Right lobe of liver (tissue), 6 donors: ENCODE measurements around the gene TPPP3. TPM values are rescaled to one million over a fixed set of nuclear protein-coding genes. Genes with fewer than 3 reads are reported as not detected.
A peak's percentile ranks its signal among the peaks of the same experiment; 100 is the strongest.
"Not testable (repeated sequence)": the region's sequence is repeated elsewhere in the genome, so short reads cannot be mapped to it uniquely, and the experiment has no call there.

Source experiments
- ATAC-seq, 4 donors: fragments of 200-7000 bp; cut with Tn5 transposase; one replicate each; pipeline ENCODE4 v1.9.1; 2020; ENCODE audit warnings: mild to moderate bottlenecking in 4 of 4, moderate library complexity in 4 of 4
- DNase-seq, 3 donors: peaks; one replicate each; pipeline ENCODE4 v3.0.0-alpha.2; 2020
- H3K27ac ChIP-seq, 3 donors: fragments of 200-600 bp; one replicate each; pipeline ENCODE4 v1.8.0; 2022
- H3K27me3 ChIP-seq, 2 donors: fragments of 200-600 bp; one replicate each; pipeline ENCODE4 v1.8.0; 2022
- H3K36me3 ChIP-seq, 4 donors: fragments of 200-600 bp; sonication (generic) in 1 of 4; one replicate each; pipeline versions ENCODE4 v1.5.1 to v1.8.0; 2017 to 2022; ENCODE audit warnings: control low read depth in 1 of 4
- H3K4me1 ChIP-seq, 4 donors: fragments of 200-600 bp; sonication (generic) in 1 of 4; one replicate each; pipeline versions ENCODE4 v1.5.1 to v1.8.0; 2017 to 2022; ENCODE audit warnings: control low read depth in 1 of 4
- H3K4me3 ChIP-seq, 3 donors: fragments of 200-600 bp; one replicate each; pipeline ENCODE4 v1.8.0; 2022
- H3K9me3 ChIP-seq, 4 donors: fragments of 200-600 bp; sonication (generic) in 1 of 4; one replicate each; pipeline versions ENCODE4 v1.5.1 to v1.8.0; 2017 to 2022; ENCODE audit warnings: control low read depth in 1 of 4
- CTCF ChIP-seq, 4 donors: fragments of 200-600 bp in 3 of 4; fragments of 450-650 bp in 1 of 4; IDR thresholded peaks; one replicate each; pipeline versions ENCODE4 v1.5.1 to v1.8.0; 2016 to 2022; ENCODE audit warnings: antibody characterized with exemption in 4 of 4, mild to moderate bottlenecking in 2 of 4
- POLR2A ChIP-seq: fragments of 450-650 bp; IDR thresholded peaks from one replicate; pipeline ENCODE4 v1.6.1; 2017; ENCODE audit warnings: antibody characterized with exemption, mild to moderate bottlenecking
- WGBS: methylation state at CpG from one replicate; pipeline ENCODE4 v1.1.6; 2018; ENCODE audit warnings: low coverage, low lambda C conversion rate; ENCODE audit not compliant: insufficient coverage; ENCODE audit errors: missing lambda C conversion rate; 5-methylcytosine and 5-hydroxymethylcytosine counted together
- intact Hi-C, 2 donors: fragments of 100-400 bp; cut with DNase I; formaldehyde crosslinking; loops; one replicate each; pipeline versions ENCODE4 v1.11.2 to v1.14.1; 2022
- total RNA-seq, 6 experiments: library from RNA; depleted of rRNA in 2 of 6; stranded (reverse); fragments of >200 nt in 2 of 6; fragmentation: NEBNext Ultra II Directional in 3 of 6; extraction: Animal tissue kit (Norgen Biotek cat#: 25700) in 3 of 6; gene quantifications; one replicate each; pipeline versions ENCODE4 v1.1.0 to v1.2.4, GENCODE V29; 2016 to 2023
- donor health status: DM: no; HTN: yes; CAD: no.
- donor health status: DM: no; HTN: no; CAD: no.
- donor health status: DM: no; HTN: no; CAD: no.
- donor health status: DM: no; HTN: yes; CAD: no.
- donor health status: DM: no; HTN: yes; CAD: no.

The TPPP3 gene
- total RNA-seq, 6 experiments from 2014 or later = 0.24 to 0.65 (median 0.37) TPM; not detected in 1

DNA sequence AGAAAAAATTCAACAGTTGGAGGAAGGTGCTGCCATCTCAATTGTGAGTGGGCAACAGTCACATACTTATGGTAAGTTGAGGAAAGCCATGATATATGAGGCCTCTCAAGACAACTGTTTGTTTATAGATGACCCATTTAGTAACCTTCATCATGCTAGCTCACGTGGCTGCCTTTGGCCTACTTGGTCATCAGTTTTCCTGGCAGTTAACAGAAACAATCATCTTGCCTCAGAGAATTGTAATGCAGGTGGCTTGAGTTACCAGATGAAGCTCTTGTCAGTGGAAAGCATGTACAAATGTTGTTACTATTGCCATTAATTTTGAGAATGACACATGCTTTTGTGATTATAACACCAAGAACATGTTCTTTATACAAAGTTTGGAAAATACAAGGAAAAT, 14.7 kb downstream of the TPPP3 start:
- no peak overlapping the region for H3K4me3 ChIP-seq
- intact Hi-C loops = no loop called here
- H3K27me3 ChIP-seq = no peaks in the 10 kb centered on the region
- no peaks in the 10 kb centered on the region for H3K4me1 ChIP-seq
- H3K27ac ChIP-seq = no peak overlapping the region
- WGBS = 57% methylated on average over 1 of the region's 1 CpG
- no peak for TF ChIP-seq POLR2A
- no peak for ATAC-seq
- DNase-seq = no peak
- no peaks in the 10 kb centered on the region for H3K36me3 ChIP-seq
- H3K9me3 ChIP-seq = no peaks in the 10 kb centered on the region

DNA sequence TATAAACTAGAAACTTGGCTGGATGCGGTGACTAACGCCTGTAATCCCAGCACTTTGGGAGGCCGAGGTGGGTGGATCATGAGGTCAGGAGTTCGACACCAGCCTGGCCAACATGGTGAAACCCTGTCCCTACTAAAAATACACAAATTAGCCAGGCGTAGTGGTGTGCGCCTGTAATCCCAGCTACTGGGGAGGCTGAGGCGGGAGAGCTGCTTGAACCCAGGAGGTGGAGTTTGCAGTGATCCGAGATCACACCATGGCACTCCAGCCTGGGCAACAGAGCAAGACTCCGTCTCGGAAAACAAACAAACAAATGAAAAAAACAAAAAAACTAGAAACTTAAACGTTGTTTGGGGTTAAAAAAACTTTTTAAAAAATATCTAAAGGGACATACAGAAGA, 17.3 kb downstream of the TPPP3 start:
- H3K4me3 ChIP-seq, H3K27me3 ChIP-seq, intact Hi-C loops, ATAC-seq, DNase-seq, H3K9me3 ChIP-seq, H3K27ac ChIP-seq, H3K36me3 ChIP-seq, H3K4me1 ChIP-seq: not testable (repeated sequence)
- 86% methylated on average over 11 of the region's 11 CpGs for WGBS

DNA sequence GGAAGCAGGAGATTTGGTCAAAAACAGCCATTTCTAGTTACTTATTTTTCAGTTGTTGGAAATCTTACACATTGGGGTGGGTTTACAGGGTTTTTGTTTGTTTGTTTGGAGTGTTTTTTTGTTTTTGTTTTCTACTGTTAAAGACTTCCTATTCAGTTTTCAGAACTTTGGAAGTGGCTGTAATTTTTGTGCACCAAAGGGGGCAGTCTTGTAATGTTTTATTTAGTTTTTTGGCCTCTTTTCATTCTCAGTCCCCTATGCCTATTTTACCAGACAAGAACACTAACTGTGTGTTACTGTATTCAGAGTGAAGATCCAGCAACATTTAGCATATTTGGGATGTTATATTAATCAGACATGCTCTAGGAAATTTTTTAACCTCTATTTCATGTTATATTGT, 20.6 kb downstream of the TPPP3 start:
- TF ChIP-seq POLR2A (no peak), CTCF (IDR thresholded peaks at IDR 0.05) (peak; percentile 25 to 46 (median 28))
- no peak overlapping the region for H3K4me3 ChIP-seq
- no peaks in the 10 kb centered on the region for H3K36me3 ChIP-seq
- H3K9me3 ChIP-seq = no peaks in the 10 kb centered on the region
- ATAC-seq (peak in 1 of 4 donors; percentile 24), DNase-seq (no peak)
- H3K4me1 ChIP-seq = no peaks in the 10 kb centered on the region
- H3K27me3 ChIP-seq = no peaks in the 10 kb centered on the region
- no peak overlapping the region for H3K27ac ChIP-seq
- intact Hi-C loops = no loop called here

GRCh38 chr16:67370661-67371060, 22.6 kb downstream of the TPPP3 start:
- Histone ChIP-seq H3K9me3 (no peaks in the 10 kb centered on the region), H3K27me3 (no peaks in the 10 kb centered on the region), H3K4me3 (no peak overlapping the region), H3K36me3 (no peaks in the 10 kb centered on the region), H3K4me1 (no peaks in the 10 kb centered on the region), H3K27ac (no peak overlapping the region)
- DNase-seq (no peak), ATAC-seq (no peak)
- TF ChIP-seq CTCF (IDR thresholded peaks at IDR 0.05) (no peak), POLR2A (no peak)
- 59% methylated on average over 3 of the region's 4 CpGs for WGBS
- intact Hi-C loops = no loop called here

DNA sequence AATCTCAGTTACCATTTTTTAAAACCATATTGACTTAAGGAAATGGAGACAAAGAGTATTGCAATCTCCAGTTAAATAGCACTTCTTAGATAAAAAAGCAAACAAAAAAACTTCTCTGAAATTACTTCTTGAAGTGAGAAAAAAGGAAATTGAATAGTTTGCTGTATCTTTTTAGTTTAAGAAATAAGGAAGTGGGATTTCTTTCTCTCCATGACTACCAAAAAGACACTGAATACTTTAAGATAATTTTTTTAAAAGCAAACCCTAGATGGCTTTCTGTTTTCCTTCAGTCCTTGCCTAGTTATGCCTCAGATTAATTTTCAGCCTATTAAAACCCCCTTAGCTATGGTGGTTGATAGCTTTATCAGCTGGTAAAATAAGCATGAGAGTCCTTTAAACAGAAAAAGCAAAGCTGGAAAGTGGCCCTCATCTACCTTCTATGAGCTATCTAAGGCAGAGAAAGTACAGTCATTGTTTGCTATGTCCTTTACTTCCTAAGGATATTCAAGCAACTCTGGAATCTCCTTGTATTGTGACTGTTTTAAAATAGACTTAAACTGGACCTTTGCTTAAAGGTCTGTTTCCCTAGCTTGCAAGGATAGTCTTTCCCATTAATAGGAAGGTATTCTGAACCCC, 28.6 kb downstream of the TPPP3 start:
- intact Hi-C loops = no loop called here
- ATAC-seq (no peak), DNase-seq (no peak)
- Histone ChIP-seq H3K27me3 (no peaks in the 10 kb centered on the region), H3K4me3 (no peak overlapping the region), H3K27ac (no peak overlapping the region), H3K4me1 (no peaks in the 10 kb centered on the region), H3K9me3 (no peaks in the 10 kb centered on the region), H3K36me3 (no peaks in the 10 kb centered on the region)
- TF ChIP-seq POLR2A = no peak
- no peak for TF ChIP-seq CTCF (IDR thresholded peaks at IDR 0.05)

DNA sequence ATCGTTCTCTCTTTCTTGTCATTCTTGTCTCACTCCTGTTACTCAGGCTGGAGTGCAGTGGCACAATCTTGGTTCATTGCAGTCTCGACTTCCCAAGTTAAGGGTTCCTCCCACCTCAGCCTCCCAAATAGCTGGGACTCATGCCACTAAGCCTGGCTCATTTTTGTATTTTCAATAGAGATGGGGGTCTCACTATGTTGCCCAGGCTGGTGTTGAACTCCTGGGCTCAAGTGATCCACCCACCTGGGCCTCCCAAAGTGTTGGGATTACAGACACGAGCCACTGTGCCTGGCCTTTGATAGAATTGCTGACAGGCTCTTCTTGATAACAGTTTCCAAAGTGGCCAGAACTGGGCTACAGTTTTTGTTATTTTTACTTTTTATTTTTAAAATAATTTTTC, 32.3 kb downstream of the TPPP3 start:
- intact Hi-C loops = no loop called here
- Histone ChIP-seq H3K27me3 (no peaks in the 10 kb centered on the region), H3K4me3 (no peak overlapping the region), H3K36me3 (no peaks in the 10 kb centered on the region), H3K4me1 (no peaks in the 10 kb centered on the region), H3K9me3 (no peaks in the 10 kb centered on the region), H3K27ac (no peak overlapping the region)
- 82% methylated on average over 3 of the region's 3 CpGs for WGBS
- no peak for DNase-seq
- ATAC-seq = no peak
- no peak for TF ChIP-seq CTCF (IDR thresholded peaks at IDR 0.05)

DNA sequence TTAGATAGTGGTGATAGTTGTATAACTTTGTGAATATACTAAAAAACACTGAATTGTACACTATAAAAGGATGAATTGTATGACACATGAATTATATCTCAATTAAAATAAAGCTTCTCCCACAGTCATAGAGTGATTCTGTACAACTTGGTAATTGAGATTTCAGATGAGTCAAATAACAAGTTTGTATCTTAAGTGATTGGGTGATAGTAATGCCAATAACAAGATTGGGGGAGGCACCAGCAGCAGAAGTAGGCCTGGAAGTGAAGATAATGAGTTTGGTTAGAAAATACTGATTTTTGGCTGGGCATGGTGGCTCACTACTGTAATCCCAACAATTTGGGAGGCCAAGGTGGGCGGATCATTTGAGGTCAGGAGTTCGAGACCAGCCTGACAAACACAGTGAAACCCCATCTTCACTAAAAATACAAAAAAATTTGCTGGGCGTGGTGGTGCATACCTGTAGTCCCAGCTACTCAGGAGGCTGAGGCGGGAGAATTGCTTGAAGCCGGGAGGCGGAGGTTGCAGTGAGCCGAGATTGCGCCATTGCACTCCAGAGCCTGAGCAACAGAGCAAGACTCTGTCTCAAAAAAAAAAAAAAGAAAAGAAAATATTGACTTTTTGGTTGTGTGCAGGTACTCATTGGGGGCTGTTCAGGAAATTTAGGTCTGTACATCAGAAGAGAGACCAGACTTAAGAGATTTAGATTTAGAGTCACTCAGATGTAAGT, 33.6 kb downstream of the TPPP3 start:
- H3K27me3 ChIP-seq, ATAC-seq, H3K9me3 ChIP-seq, H3K36me3 ChIP-seq, H3K27ac ChIP-seq, H3K4me1 ChIP-seq, intact Hi-C loops, DNase-seq, H3K4me3 ChIP-seq: not testable (repeated sequence)
- WGBS = 73% methylated on average over 7 of the region's 8 CpGs
